Stimulated activated CD4-positive, alpha-beta T cell treated with anti-CD3 and anti-CD28 coated beads, TNF-alpha, amount 100 ng/mL, for 48 hours (primary cell): ENCODE measurements around the gene LRP8.

ENCODE experiments used
- DNase-seq, 3 donors: peaks; one replicate each; pipeline ENCODE4 v3.0.0-alpha.2; 2020; ENCODE audit warnings: low read depth in 3 of 3

LRP8 gene

GRCh38 chr1:53321776-53322602 is 5.9 kb downstream of the LRP8 start:
- no peak for DNase-seq

DNA sequence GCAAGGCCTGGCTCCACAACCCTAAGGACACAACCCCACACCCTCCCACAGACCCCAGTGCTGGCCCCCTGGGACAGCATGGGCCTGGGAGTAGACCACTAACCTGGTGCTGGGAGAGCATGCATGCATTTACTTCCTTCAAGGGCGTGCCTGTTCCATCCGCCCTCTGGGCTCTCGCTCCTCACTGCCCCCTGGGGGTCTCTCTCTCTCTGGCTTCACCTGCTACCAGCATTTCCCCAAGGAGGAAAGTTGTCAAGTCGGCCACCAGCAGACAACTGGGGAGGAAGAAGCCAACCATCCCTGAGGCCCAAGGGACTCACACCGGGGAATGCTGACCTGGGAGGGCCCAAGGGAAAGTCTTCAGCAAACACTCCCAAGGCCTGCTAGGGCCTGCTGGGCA is 6.5 kb downstream of the LRP8 start:
- no peak for DNase-seq

- no peak for DNase-seq
Observed at GRCh38 chr1:53320646-53321045, 7.2 kb downstream of the LRP8 start.

DNA sequence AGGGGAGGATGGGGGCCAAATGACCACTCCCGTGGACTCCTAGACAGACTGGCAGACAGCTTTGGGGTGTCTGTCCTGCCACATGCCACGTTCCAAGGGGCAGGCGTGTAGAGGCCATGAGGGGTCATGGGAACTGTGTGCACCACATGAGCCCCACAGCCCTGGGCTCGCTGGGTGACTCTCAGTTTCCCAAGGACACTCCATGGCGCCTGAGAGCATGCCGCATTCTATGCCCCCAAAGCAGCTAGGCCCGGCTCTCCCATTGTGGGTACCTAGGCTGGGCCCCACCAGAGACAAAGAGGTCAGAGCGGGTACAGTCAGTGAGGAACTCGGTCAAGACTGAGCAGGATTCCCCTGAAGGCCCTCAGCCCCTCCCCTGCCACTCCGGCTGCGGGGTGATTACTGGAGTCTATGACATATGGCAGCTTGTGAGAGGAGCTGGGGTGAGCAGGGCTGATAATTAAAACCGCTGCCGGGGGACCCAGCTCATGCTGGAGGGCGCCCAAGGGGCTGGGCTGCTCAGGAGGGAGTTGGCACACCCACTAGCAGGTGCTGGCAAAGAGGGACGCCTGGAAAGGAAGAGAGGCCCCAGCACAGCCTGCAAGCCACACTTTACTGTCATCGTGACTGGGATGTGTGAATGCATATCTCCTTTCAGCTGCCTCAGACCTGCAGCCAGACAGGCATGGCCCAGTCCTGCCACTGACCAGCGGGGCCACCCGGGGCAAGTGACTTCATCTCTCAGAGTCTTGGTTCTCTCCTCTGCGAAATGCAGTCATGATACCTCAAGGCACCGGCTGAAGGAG is 8.4 kb downstream of the LRP8 start:
- no peak for DNase-seq

DNA sequence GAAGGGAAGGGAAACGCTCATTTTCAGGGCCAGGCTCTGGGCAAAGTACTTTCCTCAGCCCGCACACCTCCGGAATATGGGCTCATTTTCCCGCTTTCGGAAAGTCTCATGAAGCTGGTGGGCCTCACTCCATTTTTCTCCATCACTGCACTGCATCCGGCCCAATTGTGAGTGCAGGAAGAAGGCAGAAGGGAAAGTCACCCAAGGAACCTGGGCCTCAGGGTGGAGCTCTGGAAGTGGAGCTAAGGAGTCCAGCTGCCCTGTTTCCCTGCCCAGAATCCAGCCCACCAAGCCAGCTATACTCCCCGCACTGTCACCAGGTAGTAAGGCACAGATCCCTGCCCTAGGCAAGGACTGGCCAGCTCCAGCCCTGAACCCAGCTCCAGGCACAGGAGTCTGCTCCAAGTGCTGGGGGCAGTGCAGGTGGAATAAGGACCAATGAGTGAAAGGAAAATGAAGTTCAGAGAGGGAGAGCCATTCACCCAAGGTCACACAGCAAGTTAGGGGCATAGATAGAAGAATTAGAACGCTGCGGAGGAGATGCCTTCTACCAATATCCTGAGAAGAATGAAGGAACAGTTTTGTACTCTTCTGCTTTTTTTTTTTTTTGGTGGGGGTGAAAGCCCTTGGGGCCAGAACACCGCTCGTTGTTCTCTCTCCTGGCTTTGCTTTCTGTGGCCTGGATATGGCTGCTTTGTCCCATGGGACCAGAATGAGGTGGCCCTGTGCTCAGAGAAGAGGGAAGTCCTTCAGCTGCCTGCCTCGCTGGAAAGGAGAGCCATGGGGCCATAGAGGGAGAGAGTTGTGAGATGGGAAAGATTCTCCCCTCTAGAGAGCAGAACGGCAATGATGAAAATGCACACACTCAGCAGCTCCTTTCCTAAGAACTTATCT is 10.0 kb downstream of the LRP8 start:
- DNase-seq = no peak

- no peak for DNase-seq
Observed at GRCh38 chr1:53316766-53317581, 10.9 kb downstream of the LRP8 start.

GRCh38 chr1:53316424-53316765 is 11.5 kb downstream of the LRP8 start:
- DNase-seq = no peak

GRCh38 chr1:53315456-53316423 is 12.1 kb downstream of the LRP8 start:
- no peak for DNase-seq

DNA sequence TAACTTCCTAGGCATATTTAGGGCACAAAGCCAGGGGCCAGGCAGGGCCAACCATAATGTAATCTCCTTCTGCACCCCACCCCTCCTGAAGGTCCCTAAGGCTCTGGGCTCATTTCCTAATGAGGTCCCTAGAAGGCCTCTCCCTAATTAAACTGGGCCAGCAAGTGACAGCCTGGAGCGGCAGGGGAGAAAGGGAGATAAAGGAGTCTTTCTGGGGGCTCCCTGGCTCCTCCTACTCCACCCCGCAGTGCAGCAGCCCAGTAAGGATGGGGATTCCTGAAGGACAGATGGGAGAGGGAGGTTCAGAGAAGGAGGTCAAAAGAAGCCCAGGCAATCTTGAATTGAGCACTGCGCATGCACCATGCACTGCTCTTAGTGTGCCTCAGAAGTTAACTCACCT is 12.8 kb downstream of the LRP8 start:
- DNase-seq = no peak

- DNase-seq = no peak
Observed at GRCh38 chr1:53314606-53315005, 13.3 kb downstream of the LRP8 start.

DNA sequence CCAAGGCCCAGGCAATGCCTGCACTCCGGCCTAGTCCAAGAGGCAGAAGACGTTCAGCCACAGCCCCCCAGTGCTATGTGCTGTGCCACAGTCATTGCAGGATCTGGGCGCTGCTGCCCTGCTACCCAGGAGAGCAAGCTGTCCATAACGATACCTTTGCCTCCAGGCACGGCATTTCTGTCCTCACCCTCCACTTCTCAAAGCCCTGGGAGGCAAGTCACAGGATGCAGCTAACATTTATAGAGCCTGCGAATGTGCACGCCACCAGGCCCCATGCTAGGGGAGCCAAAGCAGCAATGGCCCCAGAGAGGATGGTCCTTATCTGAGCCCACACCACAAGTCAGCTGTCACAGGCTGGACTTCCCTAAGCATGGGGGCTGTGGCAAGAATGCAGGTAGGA is 13.8 kb downstream of the LRP8 start:
- DNase-seq = no peak

GRCh38 chr1:53313556-53313955 is 14.3 kb downstream of the LRP8 start:
- DNase-seq = no peak

DNA sequence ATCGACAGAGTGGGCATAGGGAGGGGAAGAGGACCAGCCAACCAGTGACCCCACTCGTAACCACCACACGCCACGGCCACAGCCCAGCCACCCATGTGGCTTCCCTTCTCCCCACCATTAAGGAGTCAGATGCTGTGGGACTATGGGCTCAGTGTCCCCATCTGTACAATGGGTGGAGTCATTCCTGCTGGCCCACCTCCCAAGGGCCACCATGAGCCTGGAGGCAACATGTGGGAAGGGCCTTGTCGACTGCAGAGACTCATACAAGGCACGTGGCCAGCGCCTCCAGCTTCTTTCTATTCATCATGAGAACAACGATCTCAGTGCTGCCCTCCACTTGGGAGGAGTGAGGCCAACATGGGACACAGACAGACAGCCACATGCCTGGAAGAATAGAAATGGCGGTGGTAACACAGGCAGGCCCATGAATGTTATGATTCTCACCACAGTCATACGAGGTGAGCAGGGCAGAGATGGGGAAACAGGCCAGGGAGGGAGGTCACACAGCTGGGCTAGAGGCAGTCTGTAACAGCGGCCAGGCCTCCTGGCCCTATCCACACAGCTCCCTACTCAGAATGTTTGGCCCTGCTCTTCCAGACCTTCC is 16.1 kb downstream of the LRP8 start:
- no peak for DNase-seq

- DNase-seq = no peak
Observed at GRCh38 chr1:53310847-53311681, 16.8 kb downstream of the LRP8 start.

GRCh38 chr1:53309802-53310201 is 18.1 kb downstream of the LRP8 start:
- no peak for DNase-seq

DNA sequence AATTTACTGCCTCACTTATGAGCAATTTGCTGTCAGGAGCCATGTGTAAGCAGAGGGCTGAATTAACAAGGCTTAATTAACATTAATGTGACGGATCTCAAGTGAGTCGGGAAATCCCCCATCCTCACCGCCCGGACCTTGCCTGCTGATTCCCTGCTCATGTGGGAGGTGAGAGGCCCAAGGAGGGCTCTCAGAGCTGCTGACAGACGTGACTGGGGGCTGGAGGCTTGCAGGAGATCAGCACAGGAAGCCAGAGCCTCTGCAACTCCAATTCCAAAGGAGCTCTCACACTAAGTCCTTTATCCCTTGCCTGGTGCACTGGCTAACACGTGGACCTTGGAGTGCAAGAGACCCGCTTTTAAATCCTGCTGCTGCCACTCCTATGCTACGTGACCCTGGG is 19.4 kb downstream of the LRP8 start:
- DNase-seq = no peak

DNA sequence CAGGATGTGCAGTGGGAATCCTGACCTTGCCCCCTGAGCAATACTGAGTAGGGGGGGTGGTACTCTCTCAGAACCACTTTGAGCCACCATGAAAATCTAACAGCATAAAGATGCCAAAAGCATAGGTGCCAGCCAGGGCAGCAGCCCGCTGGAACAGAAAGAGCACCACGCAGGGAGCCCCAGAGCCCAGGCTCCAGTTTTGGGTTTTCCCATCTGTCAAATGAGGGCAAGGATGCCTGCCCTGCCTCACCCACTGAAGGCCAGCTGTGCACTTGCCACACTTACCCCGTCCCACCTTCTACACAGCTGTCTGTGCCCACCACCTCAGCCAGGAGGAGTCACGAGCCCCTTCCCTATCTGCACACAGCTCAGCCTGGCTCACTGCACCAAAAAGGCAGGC is 20.8 kb downstream of the LRP8 start:
- DNase-seq = no peak

- no peak for DNase-seq
Observed at GRCh38 chr1:53306168-53306567, 21.7 kb downstream of the LRP8 start.

GRCh38 chr1:53305650-53306049 is 22.2 kb downstream of the LRP8 start:
- DNase-seq = no peak
